Endodermal cell (in vitro differentiated cells): ENCODE data around the gene AP3D1. TPM values are rescaled to one million over a fixed set of nuclear protein-coding genes. Genes with fewer than 3 reads are reported as not detected.
A peak's percentile ranks its signal among the peaks of the same experiment; 100 is the strongest.

ENCODE experiments used
- DNase-seq: peaks from one replicate; pipeline ENCODE4 v3.0.0-alpha.2; 2017
- H3K27ac ChIP-seq: 2 replicates; pipeline ENCODE4 v1.5.1; 2013; ENCODE audit warnings: mild to moderate bottlenecking, low read depth, low read length, moderate library complexity
- H3K27me3 ChIP-seq: 2 replicates; pipeline ENCODE4 v1.6.1; 2013; ENCODE audit warnings: mild to moderate bottlenecking, low read length, moderate library complexity; ENCODE audit not compliant: insufficient read depth, control insufficient read depth, poor library complexity, severe bottlenecking
- H3K36me3 ChIP-seq: 2 replicates; pipeline ENCODE4 v1.7.0; 2013; ENCODE audit warnings: mild to moderate bottlenecking, low read length, moderate library complexity; ENCODE audit not compliant: control insufficient read depth, insufficient read depth
- H3K4me1 ChIP-seq: one replicate; pipeline ENCODE4 v1.7.0; 2013; ENCODE audit warnings: low read length; ENCODE audit not compliant: control insufficient read depth, insufficient read depth
- H3K4me3 ChIP-seq: 2 replicates; pipeline ENCODE4 v1.5.1; 2013; ENCODE audit warnings: mild to moderate bottlenecking, low read length, moderate library complexity
- H3K9ac ChIP-seq: 2 replicates; pipeline ENCODE4 v1.6.1; 2013; ENCODE audit warnings: mild to moderate bottlenecking, low read length, moderate library complexity; ENCODE audit not compliant: poor library complexity, severe bottlenecking; ENCODE audit errors: extremely low read depth
- H3K9me3 ChIP-seq: 2 replicates; pipeline ENCODE4 v1.6.1; 2013; ENCODE audit warnings: mild to moderate bottlenecking, low read length, moderate library complexity; ENCODE audit not compliant: control insufficient read depth
- H3K27ac Mint-ChIP-seq: 2 replicates; pipeline ENCODE4 v1.8.0; 2020; ENCODE audit warnings: mixed read lengths
- H3K27me3 Mint-ChIP-seq: 2 replicates; pipeline ENCODE4 v1.8.0; 2021; ENCODE audit warnings: mild to moderate bottlenecking, mixed read lengths; ENCODE audit not compliant: insufficient read depth
- H3K36me3 Mint-ChIP-seq: 2 replicates; pipeline ENCODE4 v1.8.0; 2020; ENCODE audit warnings: low read depth, mixed read lengths
- H3K4me1 Mint-ChIP-seq: 2 replicates; pipeline ENCODE4 v1.8.0; 2020; ENCODE audit warnings: mixed read lengths
- H3K4me3 Mint-ChIP-seq: 2 replicates; pipeline ENCODE4 v1.8.0; 2020; ENCODE audit warnings: mild to moderate bottlenecking, moderate library complexity, mixed read lengths
- H3K9me3 Mint-ChIP-seq: 2 replicates; pipeline ENCODE4 v1.8.0; 2020; ENCODE audit warnings: mild to moderate bottlenecking, mixed read lengths
- WGBS, 2 experiments: methylation state at CpG; one replicate each; pipeline versions ENCODE4 v1.1.5 to v1.1.7; 2013; ENCODE audit warnings: missing lambda C conversion rate in 2 of 2, mixed read lengths in 1 of 2; ENCODE audit not compliant: insufficient coverage in 1 of 2, insufficient read length in 1 of 2; 5-methylcytosine and 5-hydroxymethylcytosine counted together
- total RNA-seq, 2 donors: library from RNA; stranded (reverse); fragmentation: NEBNext Ultra II Directional in 1 of 2; extraction: Animal tissue kit (Norgen Biotek cat#: 25700) in 1 of 2; gene quantifications; 2 replicates in 1 of 2; 3 replicates in 1 of 2; pipeline ENCODE4 v1.2.1, GENCODE V29; 2021
- TF ChIP-seq, protein P1 (sequence below): fragments of 200-600 bp; sonication (generic); conservative IDR thresholded peaks from 2 replicates; pipeline ENCODE4 v1.5.0; 2021; ENCODE audit warnings: antibody characterized with exemption, mild to moderate bottlenecking

AP3D1 gene
- total RNA-seq, 2 donors from 2014 or later: 162 to 181 TPM

DNA sequence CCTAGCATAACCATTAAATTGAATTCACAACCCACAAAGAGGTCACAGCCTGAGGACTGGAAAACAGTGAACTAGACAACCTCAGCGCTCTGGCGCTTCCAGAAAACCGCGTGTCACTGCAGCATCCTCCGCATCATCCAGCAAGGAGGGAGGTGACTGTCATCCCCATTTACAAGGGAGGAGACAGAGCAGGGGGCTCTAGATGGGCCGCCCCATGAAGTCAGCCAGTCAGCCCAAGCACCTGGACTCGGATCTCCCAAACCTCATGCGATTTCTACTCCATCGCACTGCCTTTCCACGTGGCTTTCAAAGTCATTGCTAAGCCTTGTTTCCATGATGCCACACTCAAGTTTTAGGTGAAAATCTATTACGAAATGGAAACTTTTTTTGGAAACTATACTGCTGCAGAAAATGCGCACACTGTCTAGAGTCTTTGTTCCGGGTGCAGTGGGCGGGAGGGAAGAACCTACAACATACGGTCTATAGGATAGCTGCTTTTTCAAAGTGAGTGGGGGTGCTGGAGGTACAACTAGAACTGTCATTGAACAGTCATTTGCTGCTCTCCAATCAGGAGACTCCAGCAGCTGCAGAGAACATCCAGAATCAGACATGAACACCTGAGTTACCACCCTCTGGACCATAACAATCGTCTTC, 2.8 kb downstream of the AP3D1 start:
- WGBS, 2 experiments: 93% methylated on average over 15 to 16 of the region's 16 CpGs
- Mint-ChIP-seq H3K27ac (peak overlapping the region; percentile 2), H3K27me3 (no peaks in the 10 kb centered on the region)

GRCh38 chr19:2145831-2146241, 5.5 kb downstream of the AP3D1 start:
- 93 to 94% methylated on average over 9 to 16 of the region's 16 CpGs for WGBS, 2 experiments

More for the DNA sequence above, 2.8 kb downstream of the AP3D1 start:
- DNase-seq: no peak
- TF ChIP-seq, protein P1, sequence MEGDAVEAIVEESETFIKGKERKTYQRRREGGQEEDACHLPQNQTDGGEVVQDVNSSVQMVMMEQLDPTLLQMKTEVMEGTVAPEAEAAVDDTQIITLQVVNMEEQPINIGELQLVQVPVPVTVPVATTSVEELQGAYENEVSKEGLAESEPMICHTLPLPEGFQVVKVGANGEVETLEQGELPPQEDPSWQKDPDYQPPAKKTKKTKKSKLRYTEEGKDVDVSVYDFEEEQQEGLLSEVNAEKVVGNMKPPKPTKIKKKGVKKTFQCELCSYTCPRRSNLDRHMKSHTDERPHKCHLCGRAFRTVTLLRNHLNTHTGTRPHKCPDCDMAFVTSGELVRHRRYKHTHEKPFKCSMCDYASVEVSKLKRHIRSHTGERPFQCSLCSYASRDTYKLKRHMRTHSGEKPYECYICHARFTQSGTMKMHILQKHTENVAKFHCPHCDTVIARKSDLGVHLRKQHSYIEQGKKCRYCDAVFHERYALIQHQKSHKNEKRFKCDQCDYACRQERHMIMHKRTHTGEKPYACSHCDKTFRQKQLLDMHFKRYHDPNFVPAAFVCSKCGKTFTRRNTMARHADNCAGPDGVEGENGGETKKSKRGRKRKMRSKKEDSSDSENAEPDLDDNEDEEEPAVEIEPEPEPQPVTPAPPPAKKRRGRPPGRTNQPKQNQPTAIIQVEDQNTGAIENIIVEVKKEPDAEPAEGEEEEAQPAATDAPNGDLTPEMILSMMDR: no peak
- H3K4me3 ChIP-seq: peak overlapping the region; percentile 93
- H3K4me1 ChIP-seq: peaks cover 4% of the 10 kb centered on the region
- H3K27ac ChIP-seq: no peak overlapping the region
- H3K9ac ChIP-seq: no peak overlapping the region
- H3K4me3 Mint-ChIP-seq: peak overlapping the region; percentile 80
- H3K4me1 Mint-ChIP-seq: peaks cover 12% of the 10 kb centered on the region
- H3K9me3 ChIP-seq: no peaks in the 10 kb centered on the region
- H3K27me3 ChIP-seq: no peaks in the 10 kb centered on the region
- H3K36me3 Mint-ChIP-seq: peaks cover 17% of the 10 kb centered on the region
- peaks cover 24% of the 10 kb centered on the region for H3K36me3 ChIP-seq
- H3K9me3 Mint-ChIP-seq: no peaks in the 10 kb centered on the region

DNA sequence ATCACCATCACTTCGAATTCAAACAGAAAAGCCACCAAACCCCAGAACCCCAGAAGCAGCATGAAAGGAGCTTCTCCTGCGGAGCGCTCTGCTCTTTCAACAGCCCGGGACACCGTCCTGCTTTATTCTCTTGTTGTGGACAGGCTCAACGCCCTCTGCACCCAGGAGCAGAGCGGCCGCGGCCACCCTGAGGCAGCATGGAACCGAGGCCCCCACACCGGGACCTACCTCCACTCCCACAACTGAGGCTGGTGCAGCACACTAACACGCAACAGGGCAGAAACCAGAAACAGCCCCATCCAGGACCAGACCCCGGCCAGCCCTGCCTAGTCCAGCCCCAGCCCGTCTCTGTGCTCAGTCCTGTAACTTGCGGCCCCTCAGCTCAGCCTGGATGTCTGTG, 7.2 kb downstream of the AP3D1 start:
- Mint-ChIP-seq H3K36me3 (peaks cover 28% of the 10 kb centered on the region), H3K27ac (peak overlapping the region; percentile 7), H3K27me3 (no peaks in the 10 kb centered on the region), H3K4me3 (no peak overlapping the region), H3K9me3 (no peaks in the 10 kb centered on the region), H3K4me1 (no peaks in the 10 kb centered on the region)
- TF ChIP-seq, protein P1: no peak
- H3K27ac ChIP-seq: no peak overlapping the region
- 97 to 100% methylated on average over 6 to 15 of the region's 15 CpGs for WGBS, 2 experiments
- H3K9me3 ChIP-seq: no peaks in the 10 kb centered on the region
- H3K4me3 ChIP-seq: no peak overlapping the region
- no peaks in the 10 kb centered on the region for H3K4me1 ChIP-seq
- no peak overlapping the region for H3K9ac ChIP-seq
- H3K36me3 ChIP-seq: peaks cover 38% of the 10 kb centered on the region
- H3K27me3 ChIP-seq: no peaks in the 10 kb centered on the region
- no peak for DNase-seq

More at GRCh38 chr19:2145831-2146241, 5.5 kb downstream of the AP3D1 start:
- Mint-ChIP-seq H3K36me3 (peaks cover 23% of the 10 kb centered on the region), H3K9me3 (no peaks in the 10 kb centered on the region), H3K27me3 (no peaks in the 10 kb centered on the region), H3K27ac (peak overlapping the region; percentile 52), H3K4me1 (peaks cover 12% of the 10 kb centered on the region), H3K4me3 (no peak overlapping the region)
- H3K27ac ChIP-seq: peak overlapping the region; percentile 6
- H3K36me3 ChIP-seq: peaks cover 29% of the 10 kb centered on the region
- no peak overlapping the region for H3K4me3 ChIP-seq
- no peaks in the 10 kb centered on the region for H3K9me3 ChIP-seq
- no peak for DNase-seq
- no peaks in the 10 kb centered on the region for H3K27me3 ChIP-seq
- TF ChIP-seq, protein P1: no peak
- H3K4me1 ChIP-seq: peaks cover 4% of the 10 kb centered on the region
- H3K9ac ChIP-seq: no peak overlapping the region
